ENCODE results near the gene CENPX.
A peak's percentile ranks its signal among the peaks of the same experiment; 100 is the strongest.

The CENPX gene

GRCh38 chr17:82014432-82014831 is 8.2 kb downstream of the CENPX start:
- H3K9ac ChIP-seq (ENCODE audit: low read depth, low read length) = no peak overlapping the region
- no peak overlapping the region for H3K4me3 ChIP-seq (ENCODE audit: low read depth, low read length)
- H3K9me3 ChIP-seq (ENCODE audit: control insufficient read depth, insufficient read depth, low read length) = no peaks in the 10 kb centered on the region
- H3K36me3 ChIP-seq (ENCODE audit: control insufficient read depth, insufficient read depth, low read length) = peaks cover 10% of the 10 kb centered on the region
- H3K4me1 ChIP-seq (ENCODE audit: control insufficient read depth, insufficient read depth, low read length) = no peaks in the 10 kb centered on the region
- no peaks in the 10 kb centered on the region for H3K27me3 ChIP-seq (ENCODE audit: control insufficient read depth, insufficient read depth, low read length)
- H3K27ac ChIP-seq (ENCODE audit: low read depth, low read length) = no peak overlapping the region

DNA sequence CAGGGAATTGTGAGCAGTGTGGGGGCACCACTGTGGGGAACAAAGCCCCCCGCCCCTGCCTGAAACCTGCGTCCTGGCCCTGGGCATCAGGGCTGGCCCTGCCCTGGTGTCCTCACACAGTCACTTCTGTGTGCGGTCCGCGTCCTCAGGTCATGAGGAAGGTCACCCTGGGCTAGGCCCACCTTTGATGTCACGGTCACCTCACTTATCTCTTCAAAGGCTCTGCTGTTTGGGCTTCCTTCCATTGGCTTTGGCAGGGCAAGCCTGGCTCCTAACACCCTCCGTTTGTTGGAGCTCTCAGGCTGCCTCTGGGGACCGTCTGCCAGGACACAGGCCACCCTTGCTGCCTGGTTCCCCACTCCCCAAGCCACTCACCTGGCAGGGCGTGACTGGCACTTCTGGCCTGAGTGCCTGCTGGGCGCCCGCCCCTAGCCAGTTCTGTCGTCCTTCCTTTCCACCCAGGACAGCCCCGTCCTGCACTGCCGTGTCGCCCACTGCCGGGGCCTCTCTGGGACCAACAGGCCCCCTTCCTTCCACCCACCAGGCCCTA is 8.8 kb downstream of the CENPX start:
- H3K36me3 ChIP-seq (ENCODE audit: control insufficient read depth, insufficient read depth, low read length) = peaks cover 7% of the 10 kb centered on the region

DNA sequence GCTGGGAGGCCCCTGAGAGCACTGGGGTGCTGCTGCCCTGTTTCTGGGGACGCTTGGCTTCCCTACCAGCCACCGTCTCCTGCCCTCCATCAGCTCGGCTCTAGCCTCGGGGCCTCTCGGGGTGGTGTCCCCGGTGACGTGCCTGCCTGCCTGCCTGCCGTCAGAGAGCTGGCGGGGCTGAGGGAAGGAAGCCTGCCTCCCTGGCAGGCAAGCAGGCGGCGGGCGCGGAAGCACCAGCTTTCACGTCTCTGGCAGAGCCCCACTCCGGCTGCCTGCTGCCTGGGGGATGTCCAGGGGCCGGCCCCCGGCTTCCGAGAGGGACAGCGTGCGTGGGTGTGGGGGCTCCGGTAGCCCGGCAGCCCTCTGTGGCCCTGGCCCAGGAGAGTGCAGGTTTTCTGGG is 9.3 kb downstream of the CENPX start:
- H3K4me1 ChIP-seq (ENCODE audit: control insufficient read depth, insufficient read depth, low read length) = no peaks in the 10 kb centered on the region
- H3K9ac ChIP-seq (ENCODE audit: low read depth, low read length) = no peak overlapping the region
- no peak overlapping the region for H3K27ac ChIP-seq (ENCODE audit: low read depth, low read length)
- no peak overlapping the region for H3K4me3 ChIP-seq (ENCODE audit: low read depth, low read length)
- H3K36me3 ChIP-seq (ENCODE audit: control insufficient read depth, insufficient read depth, low read length) = peaks cover 2% of the 10 kb centered on the region; the same call in 1 of the 2 replicates
- no peaks in the 10 kb centered on the region for H3K27me3 ChIP-seq (ENCODE audit: control insufficient read depth, insufficient read depth, low read length)
- no peaks in the 10 kb centered on the region for H3K9me3 ChIP-seq (ENCODE audit: control insufficient read depth, insufficient read depth, low read length)

More for the DNA sequence above, 8.8 kb downstream of the CENPX start:
- H3K9me3 ChIP-seq (ENCODE audit: control insufficient read depth, insufficient read depth, low read length) = no peaks in the 10 kb centered on the region
- H3K4me1 ChIP-seq (ENCODE audit: control insufficient read depth, insufficient read depth, low read length) = no peaks in the 10 kb centered on the region
- no peak overlapping the region for H3K4me3 ChIP-seq (ENCODE audit: low read depth, low read length)
- no peaks in the 10 kb centered on the region for H3K27me3 ChIP-seq (ENCODE audit: control insufficient read depth, insufficient read depth, low read length)
- no peak overlapping the region for H3K27ac ChIP-seq (ENCODE audit: low read depth, low read length)
- H3K9ac ChIP-seq (ENCODE audit: low read depth, low read length) = no peak overlapping the region

DNA sequence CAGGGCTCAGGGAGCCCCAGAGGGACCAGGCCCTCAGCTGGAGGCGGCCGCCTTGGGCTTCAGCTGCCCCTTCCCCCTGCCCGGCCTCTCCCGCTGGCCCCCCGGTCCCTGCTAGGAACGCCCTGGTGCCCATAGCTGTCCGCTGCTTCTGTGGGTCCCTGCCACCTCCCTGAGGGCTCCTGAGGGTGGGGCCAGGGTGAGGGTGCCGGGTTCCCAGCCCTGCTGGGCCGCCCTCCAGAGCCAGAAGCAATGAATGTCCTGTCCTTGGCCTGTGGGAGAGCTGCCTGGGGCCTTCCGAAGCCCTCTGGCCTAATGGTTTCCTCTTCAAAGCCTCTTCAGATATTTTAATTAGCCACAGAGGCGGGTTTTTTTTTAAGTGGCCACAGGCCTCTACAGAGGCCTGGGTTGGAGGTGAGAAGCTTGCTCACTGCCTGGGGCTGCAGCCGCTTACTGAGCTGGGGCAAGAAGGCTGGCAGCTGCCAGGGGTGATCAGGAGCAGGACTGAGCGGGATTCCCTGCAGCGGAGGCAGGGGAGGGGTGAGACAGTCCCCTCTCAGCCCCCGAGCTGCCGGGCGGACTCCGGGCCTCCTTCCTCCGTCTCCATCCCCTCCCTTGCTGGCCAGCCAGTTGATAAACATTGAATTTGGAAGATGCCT is 9.9 kb downstream of the CENPX start:
- no peaks in the 10 kb centered on the region for H3K36me3 ChIP-seq (ENCODE audit: control insufficient read depth, insufficient read depth, low read length)
- peak overlapping the region; percentile 42 for H3K27ac ChIP-seq (ENCODE audit: low read depth, low read length)
- no peak overlapping the region for H3K9ac ChIP-seq (ENCODE audit: low read depth, low read length)

DNA sequence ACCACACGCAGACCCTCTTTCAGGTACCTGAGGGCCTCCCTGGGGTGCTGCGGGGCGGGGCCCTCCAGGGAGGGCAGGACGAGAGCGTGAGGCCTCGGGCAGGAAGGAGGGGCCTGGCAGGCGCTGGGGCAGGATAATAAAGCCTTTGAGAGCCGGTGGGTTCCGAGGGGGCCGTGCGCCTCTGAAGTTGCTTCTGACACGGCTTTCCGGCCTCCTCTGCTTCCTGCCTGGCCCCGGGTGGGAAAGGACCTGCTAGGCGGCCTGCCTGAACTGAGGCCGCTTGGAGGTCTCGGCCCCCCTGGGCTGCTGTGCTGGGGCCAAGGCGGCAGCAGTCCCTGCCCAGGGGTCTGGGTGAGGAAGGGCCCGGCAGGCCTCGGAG is 10.4 kb downstream of the CENPX start:
- no peak overlapping the region for H3K9ac ChIP-seq (ENCODE audit: low read depth, low read length)
- no peaks in the 10 kb centered on the region for H3K4me1 ChIP-seq (ENCODE audit: control insufficient read depth, insufficient read depth, low read length)
- peak overlapping the region; percentile 42 for H3K27ac ChIP-seq (ENCODE audit: low read depth, low read length)
- H3K9me3 ChIP-seq (ENCODE audit: control insufficient read depth, insufficient read depth, low read length) = no peaks in the 10 kb centered on the region
- H3K36me3 ChIP-seq (ENCODE audit: control insufficient read depth, insufficient read depth, low read length) = no peaks in the 10 kb centered on the region
- H3K4me3 ChIP-seq (ENCODE audit: low read depth, low read length) = no peak overlapping the region
- no peaks in the 10 kb centered on the region for H3K27me3 ChIP-seq (ENCODE audit: control insufficient read depth, insufficient read depth, low read length)

More for the DNA sequence above, 9.9 kb downstream of the CENPX start:
- no peaks in the 10 kb centered on the region for H3K27me3 ChIP-seq (ENCODE audit: control insufficient read depth, insufficient read depth, low read length)
- H3K4me3 ChIP-seq (ENCODE audit: low read depth, low read length) = no peak overlapping the region
- H3K4me1 ChIP-seq (ENCODE audit: control insufficient read depth, insufficient read depth, low read length) = no peaks in the 10 kb centered on the region
- no peaks in the 10 kb centered on the region for H3K9me3 ChIP-seq (ENCODE audit: control insufficient read depth, insufficient read depth, low read length)

- no peak overlapping the region for H3K9ac ChIP-seq (ENCODE audit: low read depth, low read length)
- no peaks in the 10 kb centered on the region for H3K27me3 ChIP-seq (ENCODE audit: control insufficient read depth, insufficient read depth, low read length)
- no peaks in the 10 kb centered on the region for H3K9me3 ChIP-seq (ENCODE audit: control insufficient read depth, insufficient read depth, low read length)
- H3K27ac ChIP-seq (ENCODE audit: low read depth, low read length) = no peak overlapping the region
- H3K4me3 ChIP-seq (ENCODE audit: low read depth, low read length) = no peak overlapping the region
- no peaks in the 10 kb centered on the region for H3K36me3 ChIP-seq (ENCODE audit: control insufficient read depth, insufficient read depth, low read length)
- no peaks in the 10 kb centered on the region for H3K4me1 ChIP-seq (ENCODE audit: control insufficient read depth, insufficient read depth, low read length)
These were observed 11.0 kb downstream of the CENPX start for GRCh38 chr17:82011617-82012187.

DNA sequence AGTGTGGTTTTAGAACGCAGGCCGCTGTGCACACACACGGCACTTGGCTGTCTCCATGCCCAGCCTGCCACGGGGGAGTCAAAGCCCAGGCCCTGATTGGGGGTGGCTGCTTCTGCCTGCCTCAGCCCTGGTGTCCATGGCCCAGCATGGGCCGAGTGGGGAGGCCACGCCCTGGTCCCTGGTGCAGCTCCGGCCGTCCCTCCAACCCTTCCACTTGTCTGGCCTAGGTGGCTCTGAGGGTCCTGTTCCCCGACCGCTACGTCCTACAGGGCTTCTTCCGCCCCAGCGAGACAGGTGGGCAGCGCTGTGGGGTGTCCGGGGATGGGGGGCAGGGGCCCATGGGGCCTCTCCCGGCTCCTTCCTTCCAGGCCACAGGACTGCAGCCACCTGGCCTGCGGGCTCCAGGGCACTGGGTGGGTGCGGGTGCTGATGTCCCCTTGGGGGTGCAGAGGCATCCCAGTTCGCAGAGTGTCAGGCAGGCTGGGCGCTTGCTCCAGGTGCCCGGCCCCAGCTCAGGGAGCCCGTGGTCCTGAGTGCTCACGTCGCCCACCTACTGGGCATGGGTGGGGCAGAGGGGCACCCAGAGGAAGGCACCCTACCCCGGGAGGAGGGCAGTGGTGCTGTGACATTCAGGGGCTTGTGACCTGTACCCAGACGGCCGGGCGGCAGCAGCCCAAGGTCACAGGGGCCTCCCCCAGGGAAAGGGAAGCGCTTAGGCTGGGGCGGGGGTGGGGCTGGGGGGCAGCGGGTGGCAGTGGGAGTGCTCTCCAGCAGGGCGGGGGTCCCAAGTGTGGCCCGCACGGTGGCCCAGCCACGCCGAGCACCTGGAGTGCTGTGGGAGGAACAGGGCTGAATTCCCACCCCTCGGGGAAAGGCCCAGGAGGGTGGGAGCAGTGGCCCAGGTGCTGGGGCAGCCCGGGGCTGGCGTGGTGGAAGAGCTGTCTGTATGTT is 11.8 kb downstream of the CENPX start:
- H3K4me3 ChIP-seq (ENCODE audit: low read depth, low read length) = no peak overlapping the region
- no peak overlapping the region for H3K9ac ChIP-seq (ENCODE audit: low read depth, low read length)
- no peaks in the 10 kb centered on the region for H3K9me3 ChIP-seq (ENCODE audit: control insufficient read depth, insufficient read depth, low read length)
- no peaks in the 10 kb centered on the region for H3K27me3 ChIP-seq (ENCODE audit: control insufficient read depth, insufficient read depth, low read length)
- no peaks in the 10 kb centered on the region for H3K4me1 ChIP-seq (ENCODE audit: control insufficient read depth, insufficient read depth, low read length)
- no peak overlapping the region for H3K27ac ChIP-seq (ENCODE audit: low read depth, low read length)
- no peaks in the 10 kb centered on the region for H3K36me3 ChIP-seq (ENCODE audit: control insufficient read depth, insufficient read depth, low read length)

- Histone ChIP-seq H3K4me1 (ENCODE audit: control insufficient read depth, insufficient read depth, low read length) (no peaks in the 10 kb centered on the region), H3K36me3 (ENCODE audit: control insufficient read depth, insufficient read depth, low read length) (no peaks in the 10 kb centered on the region), H3K9me3 (ENCODE audit: control insufficient read depth, insufficient read depth, low read length) (no peaks in the 10 kb centered on the region), H3K27ac (ENCODE audit: low read depth, low read length) (no peak overlapping the region), H3K4me3 (ENCODE audit: low read depth, low read length) (no peak overlapping the region), H3K27me3 (ENCODE audit: control insufficient read depth, insufficient read depth, low read length) (no peaks in the 10 kb centered on the region), H3K9ac (ENCODE audit: low read depth, low read length) (no peak overlapping the region)
These were observed 13.3 kb downstream of the CENPX start for GRCh38 chr17:82009413-82009812.

- no peak overlapping the region for H3K4me3 ChIP-seq (ENCODE audit: low read depth, low read length)
- H3K4me1 ChIP-seq (ENCODE audit: control insufficient read depth, insufficient read depth, low read length) = no peaks in the 10 kb centered on the region
- H3K27ac ChIP-seq (ENCODE audit: low read depth, low read length) = no peak overlapping the region
- no peaks in the 10 kb centered on the region for H3K36me3 ChIP-seq (ENCODE audit: control insufficient read depth, insufficient read depth, low read length)
- H3K9me3 ChIP-seq (ENCODE audit: control insufficient read depth, insufficient read depth, low read length) = no peaks in the 10 kb centered on the region
- H3K9ac ChIP-seq (ENCODE audit: low read depth, low read length) = no peak overlapping the region
- H3K27me3 ChIP-seq (ENCODE audit: control insufficient read depth, insufficient read depth, low read length) = no peaks in the 10 kb centered on the region
These were observed 13.7 kb downstream of the CENPX start for GRCh38 chr17:82008941-82009405.

DNA sequence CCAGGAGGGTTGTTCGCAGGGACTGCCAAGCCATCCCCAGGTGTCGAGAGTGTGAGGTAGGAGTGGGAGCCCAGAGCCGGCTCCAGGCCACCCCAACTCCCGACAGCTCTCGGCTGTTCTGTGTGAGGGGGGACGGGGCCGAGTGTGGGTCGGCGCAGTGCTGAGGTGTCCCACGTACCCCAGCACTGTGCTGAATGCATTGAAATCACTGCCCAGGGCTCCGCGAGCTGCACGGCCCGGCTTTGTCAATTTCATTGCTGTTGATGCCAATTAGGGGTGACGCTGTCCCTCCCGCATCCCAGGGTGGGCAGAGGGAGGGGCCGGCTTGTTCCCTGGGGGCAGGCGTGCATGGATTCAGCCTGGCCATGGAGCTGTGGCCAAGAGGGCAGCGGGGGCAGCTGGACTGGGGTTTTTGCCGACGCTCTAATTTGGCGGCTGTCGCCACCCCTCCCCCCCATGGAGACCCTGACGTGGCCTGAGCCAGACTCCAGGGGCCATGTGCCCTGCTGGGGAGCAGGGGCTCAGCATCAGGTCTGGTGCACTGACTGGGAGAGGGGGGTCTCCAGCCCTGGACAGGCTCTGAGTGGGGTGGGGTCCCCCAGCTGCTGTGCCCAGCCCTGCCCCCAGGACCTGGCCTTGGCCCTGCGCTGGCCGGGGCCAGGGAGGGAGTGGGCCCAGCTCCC is 14.3 kb downstream of the CENPX start:
- H3K9ac ChIP-seq (ENCODE audit: low read depth, low read length) = no peak overlapping the region
- H3K36me3 ChIP-seq (ENCODE audit: control insufficient read depth, insufficient read depth, low read length) = no peaks in the 10 kb centered on the region
- no peak overlapping the region for H3K27ac ChIP-seq (ENCODE audit: low read depth, low read length)
- no peak overlapping the region for H3K4me3 ChIP-seq (ENCODE audit: low read depth, low read length)
- no peaks in the 10 kb centered on the region for H3K27me3 ChIP-seq (ENCODE audit: control insufficient read depth, insufficient read depth, low read length)
- H3K4me1 ChIP-seq (ENCODE audit: control insufficient read depth, insufficient read depth, low read length) = no peaks in the 10 kb centered on the region
- H3K9me3 ChIP-seq (ENCODE audit: control insufficient read depth, insufficient read depth, low read length) = no peaks in the 10 kb centered on the region
